ENCODE data around the gene KCTD17. TPM values are rescaled to one million over a fixed set of nuclear protein-coding genes. Genes with fewer than 3 reads are reported as not detected.

The KCTD17 gene
- total and polyA plus RNA-seq, 10 donors, result 10.7 to 27.5 (median 17.3) TPM

DNA sequence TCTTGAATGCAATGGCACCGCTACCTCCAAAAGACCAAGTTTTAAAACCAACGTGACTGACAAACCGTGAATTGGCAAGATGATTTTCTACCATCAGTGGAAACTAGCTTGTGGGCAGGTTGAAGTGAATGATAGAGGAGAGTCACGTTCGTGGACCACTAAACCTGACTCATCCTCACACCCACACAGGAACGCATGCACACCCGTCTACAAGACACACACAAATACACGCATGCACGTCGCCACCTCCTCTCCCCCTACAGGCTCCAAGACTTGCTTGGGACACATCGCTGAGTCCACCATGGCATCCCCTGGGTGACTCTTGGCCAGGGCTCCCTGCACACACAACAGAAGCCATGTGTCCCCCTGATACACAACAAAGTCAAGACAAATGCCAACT is 43.6 kb downstream of the KCTD17 start:
- Histone ChIP-seq H3K9me3 (no peaks in the 10 kb centered on the region), H3K27ac (no peak overlapping the region), H3K36me3 (no peaks in the 10 kb centered on the region), H3K4me3 (no peak overlapping the region), H3K4me1 (no peaks in the 10 kb centered on the region), H3K27me3 (replicated peaks in 1 of 7) (peaks cover 0 to 49% (median 23%) of the 10 kb centered on the region in 7 donors)
- 60 to 74% (median 70%) methylated on average over 11 of the region's 11 CpGs for WGBS, 5 donors
- intact Hi-C loops (cut with DNase I; ENCODE audit: low total_unique reads), result no loop called here
- TF ChIP-seq POLR2AphosphoS5 (IDR thresholded peaks at IDR 0.05) (no peak), POLR2A (IDR thresholded peaks at IDR 0.05) (no peak)
- TF ChIP-seq, protein P1, sequence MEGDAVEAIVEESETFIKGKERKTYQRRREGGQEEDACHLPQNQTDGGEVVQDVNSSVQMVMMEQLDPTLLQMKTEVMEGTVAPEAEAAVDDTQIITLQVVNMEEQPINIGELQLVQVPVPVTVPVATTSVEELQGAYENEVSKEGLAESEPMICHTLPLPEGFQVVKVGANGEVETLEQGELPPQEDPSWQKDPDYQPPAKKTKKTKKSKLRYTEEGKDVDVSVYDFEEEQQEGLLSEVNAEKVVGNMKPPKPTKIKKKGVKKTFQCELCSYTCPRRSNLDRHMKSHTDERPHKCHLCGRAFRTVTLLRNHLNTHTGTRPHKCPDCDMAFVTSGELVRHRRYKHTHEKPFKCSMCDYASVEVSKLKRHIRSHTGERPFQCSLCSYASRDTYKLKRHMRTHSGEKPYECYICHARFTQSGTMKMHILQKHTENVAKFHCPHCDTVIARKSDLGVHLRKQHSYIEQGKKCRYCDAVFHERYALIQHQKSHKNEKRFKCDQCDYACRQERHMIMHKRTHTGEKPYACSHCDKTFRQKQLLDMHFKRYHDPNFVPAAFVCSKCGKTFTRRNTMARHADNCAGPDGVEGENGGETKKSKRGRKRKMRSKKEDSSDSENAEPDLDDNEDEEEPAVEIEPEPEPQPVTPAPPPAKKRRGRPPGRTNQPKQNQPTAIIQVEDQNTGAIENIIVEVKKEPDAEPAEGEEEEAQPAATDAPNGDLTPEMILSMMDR (IDR thresholded peaks at IDR 0.05 in 8 of 11, conservative IDR thresholded peaks at IDR 0.05 in 3 of 11), result no peak
- no peak for DNase-seq

DNA sequence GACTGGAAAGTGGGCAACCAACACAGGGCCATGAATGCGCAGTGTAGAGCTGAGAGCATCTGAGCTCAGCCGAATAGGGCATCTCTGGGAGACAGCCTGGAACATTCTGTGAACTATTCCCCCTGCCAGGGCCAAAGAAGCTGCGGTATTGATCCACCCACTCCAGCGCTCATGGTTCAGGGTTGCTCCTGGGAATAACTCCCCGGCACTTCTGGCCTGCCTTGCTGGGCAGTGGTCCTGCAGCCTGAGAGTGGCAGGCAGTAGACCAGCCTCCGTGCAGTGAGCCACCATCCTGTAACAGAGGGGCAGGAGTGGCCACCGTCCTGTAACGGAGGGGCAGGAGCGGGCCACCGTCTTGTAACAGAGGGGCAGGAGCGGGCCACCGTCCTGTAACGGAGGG is 45.8 kb downstream of the KCTD17 start:
- Histone ChIP-seq H3K27me3 (replicated peaks in 1 of 7) (peaks cover 0 to 48% (median 23%) of the 10 kb centered on the region in 7 donors), H3K9me3 (no peaks in the 10 kb centered on the region), H3K4me3 (no peak overlapping the region), H3K27ac (no peak overlapping the region), H3K4me1 (no peaks in the 10 kb centered on the region), H3K36me3 (no peaks in the 10 kb centered on the region)
- intact Hi-C loops (cut with DNase I; ENCODE audit: low total_unique reads), result no loop called here
- WGBS, 5 donors, result 81 to 96% (median 87%) methylated on average over 6 to 13 of the region's 13 CpGs
- no peak for DNase-seq
- TF ChIP-seq, protein P1 (IDR thresholded peaks at IDR 0.05 in 8 of 11, conservative IDR thresholded peaks at IDR 0.05 in 3 of 11), result no peak
- TF ChIP-seq POLR2A (IDR thresholded peaks at IDR 0.05) (no peak), POLR2AphosphoS5 (IDR thresholded peaks at IDR 0.05) (no peak)

DNA sequence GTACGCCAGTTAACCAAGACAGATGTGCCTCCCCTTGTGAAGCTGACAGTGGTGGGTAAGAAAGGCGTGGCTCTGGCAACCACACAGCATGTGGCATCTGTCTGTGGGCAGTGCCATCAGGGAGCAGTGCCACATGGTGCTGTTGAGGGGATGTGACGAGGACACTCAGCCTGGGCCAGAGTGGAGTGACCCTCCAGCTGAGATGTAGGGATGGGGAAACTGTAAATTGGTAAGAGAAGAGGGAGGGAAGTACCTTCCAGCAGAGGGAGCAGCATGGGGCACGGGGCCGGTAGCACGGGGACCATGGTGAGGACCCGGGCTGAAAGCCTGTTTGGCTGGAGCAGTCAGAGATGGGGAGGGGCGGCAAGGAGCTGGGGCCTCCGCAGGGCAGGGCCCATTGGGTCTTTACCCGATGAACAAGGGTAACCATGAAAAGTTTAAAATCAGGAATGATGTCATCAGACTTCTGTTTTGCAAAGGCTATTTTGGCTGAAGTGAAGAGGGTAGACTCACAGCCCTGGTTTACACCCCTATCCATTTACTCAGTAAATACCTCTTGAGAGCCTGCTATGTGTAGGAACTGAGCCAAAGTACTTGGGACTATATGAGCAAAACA is 47.5 kb downstream of the KCTD17 start:
- TF ChIP-seq POLR2AphosphoS5 (IDR thresholded peaks at IDR 0.05) (no peak), POLR2A (IDR thresholded peaks at IDR 0.05) (no peak)
- TF ChIP-seq, protein P1 (IDR thresholded peaks at IDR 0.05 in 8 of 11, conservative IDR thresholded peaks at IDR 0.05 in 3 of 11), result no peak
- intact Hi-C loops (cut with DNase I; ENCODE audit: low total_unique reads), result no loop called here
- no peaks in the 10 kb centered on the region for H3K4me1 ChIP-seq
- peaks cover 0 to 53% (median 21%) of the 10 kb centered on the region in 7 donors for H3K27me3 ChIP-seq (replicated peaks in 1 of 7)
- H3K27ac ChIP-seq, result no peak overlapping the region
- no peaks in the 10 kb centered on the region for H3K9me3 ChIP-seq
- H3K4me3 ChIP-seq, result no peak overlapping the region
- no peaks in the 10 kb centered on the region for H3K36me3 ChIP-seq
- 40 to 59% (median 49%) methylated on average over 10 of the region's 10 CpGs for WGBS, 5 donors
- no peak for DNase-seq

DNA sequence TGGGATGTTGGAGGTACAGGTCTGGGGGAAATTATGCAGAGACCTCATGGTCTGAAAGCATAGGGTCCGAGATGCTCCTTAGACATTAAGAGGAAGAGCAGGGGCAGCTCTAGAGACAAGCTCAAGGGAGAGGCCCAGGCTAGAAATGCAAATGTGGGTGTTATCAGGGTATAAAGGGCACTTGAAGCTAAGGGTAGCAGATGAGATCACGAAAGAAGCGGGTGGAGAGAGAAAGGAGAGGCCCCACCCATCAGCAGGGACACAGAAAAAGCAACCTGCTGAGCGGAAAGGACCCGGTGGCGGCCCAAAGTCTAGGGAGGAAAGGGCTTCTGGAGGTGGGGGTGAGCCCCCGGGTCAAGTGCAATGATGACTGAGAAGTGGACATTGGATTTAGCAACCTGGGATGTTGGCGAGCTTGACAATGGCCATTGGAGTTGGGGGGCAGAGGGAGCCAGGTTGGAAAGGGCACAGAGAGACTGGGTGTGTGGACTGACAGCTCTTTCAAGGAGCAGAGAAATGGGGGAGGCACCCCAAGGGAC is 49.1 kb downstream of the KCTD17 start:
- intact Hi-C loops (cut with DNase I; ENCODE audit: low total_unique reads), result no loop called here
- TF ChIP-seq POLR2A (IDR thresholded peaks at IDR 0.05) (no peak), POLR2AphosphoS5 (IDR thresholded peaks at IDR 0.05) (no peak)
- no peaks in the 10 kb centered on the region for H3K36me3 ChIP-seq
- H3K4me1 ChIP-seq, result peaks cover 0 to 5% (median 0%) of the 10 kb centered on the region in 6 donors
- peaks cover 0 to 45% (median 15%) of the 10 kb centered on the region in 7 donors for H3K27me3 ChIP-seq (replicated peaks in 1 of 7)
- no peaks in the 10 kb centered on the region for H3K9me3 ChIP-seq
- 65 to 77% (median 69%) methylated on average over 8 of the region's 8 CpGs for WGBS, 5 donors
- no peak for DNase-seq
- no peak overlapping the region for H3K4me3 ChIP-seq
- H3K27ac ChIP-seq, result no peak overlapping the region
